NCI-H82 treated with DMSO at 0.1 percent for 48 hours (cell line): Measurements from ENCODE around the gene SEMA3C.

ENCODE experiments used
- DNase-seq: peaks from one replicate; lab custom pipeline; 2025; ENCODE audit not compliant: unreplicated experiment; lab: John Stamatoyannopoulos, UW

SEMA3C gene

DNA sequence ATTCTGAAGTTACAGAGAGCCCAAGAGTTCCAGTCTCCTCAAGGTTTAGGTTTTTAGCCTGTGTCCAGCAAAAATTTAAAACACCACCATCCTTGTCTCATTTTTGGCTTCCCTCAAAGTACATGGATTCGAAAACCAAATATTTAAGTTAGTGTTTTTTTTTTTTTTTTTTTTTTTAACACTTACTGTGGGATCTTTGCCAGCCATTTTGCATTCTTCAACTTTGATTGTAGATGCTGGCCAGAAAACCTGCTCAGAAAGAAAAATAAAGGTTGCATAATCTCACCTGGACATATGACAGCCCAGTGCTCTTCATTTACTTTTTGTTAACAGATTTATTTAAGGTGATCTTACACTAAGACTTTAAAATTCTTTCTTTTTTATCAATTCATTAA lies 91.6 kb downstream of the SEMA3C start:
- DNase-seq = no peak

DNA sequence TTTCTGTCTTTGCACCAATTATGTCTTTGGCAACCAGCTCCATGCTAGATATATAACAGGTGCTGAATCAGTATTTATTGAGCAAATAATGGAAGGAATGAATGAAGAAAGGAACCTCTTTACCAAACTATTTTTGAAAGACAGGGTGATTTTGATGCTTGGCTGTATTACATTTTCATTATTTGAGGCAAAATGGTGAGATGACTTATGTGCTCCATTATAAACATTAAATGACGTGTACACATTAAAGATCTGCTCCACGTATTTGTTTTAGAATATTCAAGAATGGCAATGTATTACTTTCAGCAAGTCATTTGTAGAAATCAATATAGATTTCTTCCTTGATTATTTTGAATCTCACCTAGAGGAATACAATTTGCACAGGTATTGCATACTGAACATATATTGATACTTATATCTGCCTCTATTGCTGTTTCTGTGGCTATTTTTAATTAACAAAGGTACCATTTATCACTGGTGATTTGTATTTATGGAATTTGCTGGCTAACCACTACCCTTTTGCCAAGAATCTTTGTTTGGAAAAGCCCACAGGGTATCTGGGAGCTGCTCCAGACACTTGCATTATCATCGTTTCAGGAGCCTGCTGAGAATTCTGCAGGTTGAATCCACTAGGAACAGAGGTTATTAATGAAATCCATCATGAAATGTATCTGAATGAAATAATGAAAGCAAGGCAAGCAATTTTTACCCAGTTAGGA lies 92.2 kb downstream of the SEMA3C start:
- DNase-seq = no peak

DNA sequence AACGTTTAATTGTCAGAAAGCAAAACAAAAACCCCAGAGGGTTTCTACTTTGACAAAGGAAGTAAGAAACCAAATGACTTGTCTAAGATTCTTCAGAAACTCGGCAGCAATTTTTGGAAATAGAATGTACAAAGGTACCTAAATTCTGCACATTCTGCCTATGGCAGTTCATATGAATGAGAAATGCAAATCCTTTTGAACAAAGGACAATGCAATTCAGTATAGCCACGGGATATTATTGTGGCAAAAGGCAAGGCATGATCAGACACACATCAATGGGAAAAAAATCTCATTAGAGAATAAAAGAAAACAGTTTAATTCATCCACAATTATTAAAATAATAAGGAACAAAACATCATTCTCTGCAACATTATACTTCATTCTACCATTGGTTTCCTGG lies 93.4 kb downstream of the SEMA3C start:
- no peak for DNase-seq

DNA sequence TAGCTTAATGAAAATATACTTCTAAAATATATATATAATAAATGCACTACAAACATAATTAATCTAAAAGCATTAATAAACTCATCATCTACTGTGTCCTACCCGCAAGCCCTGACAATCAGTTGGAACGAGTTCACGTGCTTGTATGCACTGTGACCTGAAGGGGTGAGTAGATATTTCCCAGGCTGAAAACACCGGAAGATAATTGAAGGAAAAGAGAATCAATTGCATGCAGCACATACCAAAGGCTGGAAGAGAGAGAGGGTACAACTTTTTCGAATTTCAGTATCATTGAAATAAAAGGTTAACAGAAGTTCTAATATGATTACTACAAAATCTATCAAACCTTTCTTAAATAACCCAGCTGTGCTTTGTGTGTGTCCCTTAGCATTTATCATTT lies 94.6 kb downstream of the SEMA3C start:
- DNase-seq = peak; percentile 44

DNA sequence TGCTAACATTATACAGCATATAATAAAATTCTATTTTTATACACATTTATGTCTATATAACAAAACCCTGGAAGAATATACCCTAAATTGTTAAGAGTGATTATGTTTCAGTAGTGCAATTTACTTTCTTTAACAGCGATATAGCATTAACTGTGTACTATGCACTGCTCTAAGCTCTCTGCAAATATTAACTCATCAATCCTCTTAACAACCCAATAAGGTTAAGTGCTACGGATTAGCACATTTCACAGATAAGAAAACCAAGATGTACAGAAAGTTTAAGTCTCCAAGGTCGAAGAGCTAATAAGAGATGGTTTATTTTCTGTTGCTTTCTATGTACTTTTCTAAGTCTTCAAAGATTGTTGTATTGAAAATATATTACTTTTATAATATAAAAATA lies 95.8 kb downstream of the SEMA3C start:
- peak; percentile 92 for DNase-seq

DNA sequence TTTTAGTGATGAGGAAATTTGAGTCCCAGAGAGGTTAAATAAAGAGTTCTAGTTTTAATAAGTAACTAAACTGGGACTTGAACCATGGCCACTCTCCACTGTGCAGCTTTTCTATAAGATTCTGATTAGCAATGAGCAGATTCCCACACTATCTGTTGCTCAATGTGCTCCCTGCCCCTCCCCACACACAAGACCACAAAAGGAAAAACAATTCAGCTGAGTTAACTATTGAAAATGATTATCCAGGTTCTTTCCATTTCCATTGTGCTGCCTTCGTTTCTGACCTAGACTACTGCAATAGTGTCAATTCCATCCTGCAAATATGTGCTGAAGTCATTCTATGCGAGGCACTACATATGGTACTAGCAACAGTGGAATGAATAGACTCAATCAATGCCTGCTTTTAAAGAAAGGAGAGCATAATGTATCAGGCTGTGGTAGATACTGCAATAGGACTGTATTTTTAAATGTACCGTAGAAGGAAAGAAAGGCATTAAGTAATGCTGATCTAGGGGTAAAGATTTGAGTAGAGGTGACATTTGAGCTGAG lies 97.0 kb downstream of the SEMA3C start:
- no peak for DNase-seq

DNA sequence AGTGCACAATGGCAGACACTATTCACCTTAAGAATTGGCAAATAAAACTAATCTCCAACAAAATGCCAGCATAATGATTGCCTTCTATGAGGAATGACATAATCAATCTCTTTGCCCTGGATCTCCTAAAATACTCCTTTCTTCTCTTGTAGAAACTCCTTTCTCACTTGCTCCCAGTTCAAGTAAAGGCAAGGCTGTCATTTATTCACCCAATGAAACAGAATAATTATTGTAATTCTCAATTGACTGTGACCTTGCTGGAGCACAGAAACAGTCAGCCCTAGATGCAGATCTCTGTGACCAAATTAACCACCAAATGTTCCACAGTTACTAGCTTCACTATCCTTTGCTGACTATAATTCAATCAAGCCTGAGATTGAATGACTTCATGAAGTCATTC lies 99.3 kb downstream of the SEMA3C start:
- DNase-seq = no peak

DNA sequence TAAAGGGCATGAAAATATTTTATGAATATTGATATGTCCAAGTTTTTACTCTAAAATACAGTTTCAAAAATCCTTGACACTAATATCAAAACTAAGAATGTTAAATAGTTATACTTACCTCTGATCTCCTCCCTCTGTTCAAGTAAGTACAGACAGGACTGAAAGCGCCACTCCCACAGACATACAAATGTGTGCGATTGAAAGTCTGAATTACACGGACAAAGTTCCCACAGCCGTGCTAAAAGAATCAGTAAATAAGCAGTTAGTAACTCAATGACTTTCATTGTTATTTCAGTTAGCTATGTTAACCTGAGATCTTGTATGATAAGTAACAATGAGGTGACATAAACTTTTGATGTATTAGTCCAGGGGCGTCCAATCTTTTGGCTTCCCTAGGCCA lies 100.7 kb downstream of the SEMA3C start:
- no peak for DNase-seq

DNA sequence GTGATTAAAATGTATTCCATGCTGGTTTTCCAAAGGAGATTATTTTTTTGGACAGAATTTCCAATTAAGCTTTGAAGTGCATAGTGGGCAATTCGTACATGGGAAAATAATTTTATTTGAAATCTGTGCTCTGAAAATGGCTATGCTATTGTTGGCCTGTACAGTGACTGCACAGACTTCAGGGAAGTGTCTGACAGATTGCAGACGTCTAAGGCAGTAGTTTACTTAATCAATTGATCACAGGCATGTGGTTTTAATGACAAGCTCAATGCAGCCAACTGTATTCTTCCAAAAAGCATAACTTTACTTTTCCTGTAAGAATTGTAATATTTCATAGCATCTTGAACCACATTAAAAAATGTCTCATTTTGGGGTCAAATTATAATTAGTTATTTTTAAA lies 102.0 kb downstream of the SEMA3C start:
- DNase-seq = no peak

DNA sequence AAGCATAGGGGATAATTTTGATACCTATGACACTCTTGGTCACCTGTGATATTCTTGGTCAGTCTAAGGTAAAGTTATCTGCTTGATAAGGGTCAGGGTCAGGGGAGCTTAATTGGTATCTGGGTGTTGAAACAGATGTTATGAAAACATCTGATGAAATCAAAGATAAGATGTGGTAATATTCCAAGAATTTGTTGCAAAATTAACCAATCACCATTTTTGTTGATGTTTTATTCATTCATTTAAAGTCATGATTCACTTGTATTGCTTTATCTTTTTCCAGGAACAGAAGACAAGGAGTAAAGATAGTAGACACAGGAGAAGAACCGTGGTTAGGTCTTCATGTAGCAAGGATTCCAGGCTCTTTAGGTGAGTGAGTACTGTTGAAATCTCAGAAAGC lies 103.1 kb downstream of the SEMA3C start:
- no peak for DNase-seq

DNA sequence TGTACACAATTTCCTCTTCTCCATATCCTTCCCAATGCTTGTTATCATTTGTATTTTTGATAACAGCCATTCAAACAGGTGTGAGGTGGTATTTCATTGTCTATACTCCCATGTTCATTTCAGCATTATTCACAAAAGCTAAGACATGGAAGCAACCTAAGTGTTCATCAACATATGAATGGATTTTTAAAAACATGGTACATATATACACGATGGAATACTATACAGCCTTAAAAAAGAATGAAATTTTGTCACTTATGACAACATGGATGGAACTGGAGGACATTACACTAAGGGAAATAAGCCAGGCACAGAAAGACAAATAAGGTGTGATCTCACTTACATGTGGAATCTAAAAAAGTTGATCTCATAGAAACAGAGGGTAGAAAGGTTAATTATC lies 109.3 kb downstream of the SEMA3C start:
- DNase-seq = no peak

DNA sequence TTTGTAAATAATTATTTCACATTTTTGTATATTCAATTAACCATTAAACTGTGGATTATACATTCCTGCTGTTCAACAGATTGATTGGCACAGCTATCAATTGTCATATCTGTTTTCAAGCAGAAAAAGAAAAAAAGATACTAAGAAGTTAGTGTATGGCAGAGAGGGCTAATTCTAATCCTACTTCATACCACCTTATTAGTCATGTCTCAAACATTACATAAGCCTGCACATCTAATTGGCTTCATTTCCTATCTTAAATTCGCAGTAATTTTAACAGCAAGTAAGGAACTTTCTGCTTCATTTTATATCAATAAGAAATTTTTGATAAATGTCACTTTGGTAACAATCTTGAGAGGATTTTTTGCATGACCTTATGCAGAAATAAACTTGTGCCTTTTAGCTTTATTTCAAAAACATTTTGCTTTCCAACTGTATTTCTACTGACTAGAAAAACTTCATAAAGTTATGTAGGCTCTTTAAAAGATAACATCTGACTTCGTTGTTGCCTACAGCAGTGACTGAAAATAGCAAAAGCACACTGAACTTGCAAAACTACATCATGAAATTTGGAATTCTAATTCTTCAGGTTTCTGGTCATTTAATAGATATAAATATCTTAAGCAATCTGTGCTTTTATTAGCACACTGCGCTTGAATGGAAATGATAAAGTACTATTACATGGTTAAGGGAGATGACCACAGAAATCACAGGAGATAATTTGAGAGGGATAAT lies 111.5 kb downstream of the SEMA3C start:
- no peak for DNase-seq

DNA sequence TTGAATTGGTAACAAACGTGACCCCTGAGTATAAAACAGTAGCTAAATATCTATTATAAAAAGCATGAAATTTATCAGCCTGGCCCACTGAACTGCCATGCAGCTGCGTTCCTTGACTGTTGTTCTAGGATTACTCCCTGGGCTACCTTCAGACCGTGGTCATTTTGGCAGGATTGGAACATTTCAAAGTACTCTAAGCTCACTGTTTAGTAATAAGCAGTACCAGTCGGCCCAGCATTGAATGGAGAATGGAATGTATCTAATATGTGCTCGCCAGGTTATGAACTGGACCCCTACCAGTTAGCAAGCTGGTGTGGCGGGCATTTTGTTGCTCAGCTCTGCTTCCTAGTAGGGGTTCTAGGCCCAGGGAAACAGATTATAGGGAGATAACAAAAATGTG lies 112.2 kb downstream of the SEMA3C start:
- no peak for DNase-seq

DNA sequence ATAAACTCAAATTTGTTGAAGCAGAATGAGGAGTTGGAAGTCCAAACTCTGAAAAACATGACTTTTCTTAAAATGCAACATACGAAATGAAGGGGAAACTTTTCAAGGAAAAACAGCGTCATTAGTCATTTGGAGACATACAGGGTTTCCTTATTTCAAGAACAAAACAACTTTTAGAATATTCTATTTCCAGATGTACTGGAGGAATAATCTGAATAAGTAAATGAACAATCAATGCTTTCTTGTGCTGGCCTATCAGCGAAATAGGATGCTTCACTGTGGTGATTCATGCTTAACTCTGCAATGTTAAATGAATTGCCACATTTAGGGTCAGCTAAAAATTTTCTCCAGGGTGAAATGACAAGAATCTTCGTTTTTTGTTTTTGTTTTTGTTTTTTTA lies 114.3 kb downstream of the SEMA3C start:
- no peak for DNase-seq

DNA sequence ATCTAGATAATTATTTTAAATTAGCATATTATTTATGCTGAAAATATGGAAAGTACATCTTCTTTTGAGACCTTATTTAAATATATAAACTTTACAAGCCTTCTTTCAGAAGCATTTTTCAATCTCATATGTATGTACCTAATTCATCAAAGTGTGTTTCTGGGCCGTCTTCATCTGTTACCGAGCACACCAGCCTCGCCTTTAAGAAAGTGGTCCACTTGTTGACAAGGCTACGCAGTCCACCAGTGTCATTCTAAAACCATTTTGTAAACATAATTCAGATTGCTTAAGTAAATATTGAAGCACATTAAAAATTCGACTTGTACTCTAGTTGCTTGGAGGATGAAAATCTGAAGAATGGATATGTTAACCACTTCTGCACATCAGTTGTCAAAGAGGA lies 116.3 kb downstream of the SEMA3C start:
- DNase-seq = no peak

DNA sequence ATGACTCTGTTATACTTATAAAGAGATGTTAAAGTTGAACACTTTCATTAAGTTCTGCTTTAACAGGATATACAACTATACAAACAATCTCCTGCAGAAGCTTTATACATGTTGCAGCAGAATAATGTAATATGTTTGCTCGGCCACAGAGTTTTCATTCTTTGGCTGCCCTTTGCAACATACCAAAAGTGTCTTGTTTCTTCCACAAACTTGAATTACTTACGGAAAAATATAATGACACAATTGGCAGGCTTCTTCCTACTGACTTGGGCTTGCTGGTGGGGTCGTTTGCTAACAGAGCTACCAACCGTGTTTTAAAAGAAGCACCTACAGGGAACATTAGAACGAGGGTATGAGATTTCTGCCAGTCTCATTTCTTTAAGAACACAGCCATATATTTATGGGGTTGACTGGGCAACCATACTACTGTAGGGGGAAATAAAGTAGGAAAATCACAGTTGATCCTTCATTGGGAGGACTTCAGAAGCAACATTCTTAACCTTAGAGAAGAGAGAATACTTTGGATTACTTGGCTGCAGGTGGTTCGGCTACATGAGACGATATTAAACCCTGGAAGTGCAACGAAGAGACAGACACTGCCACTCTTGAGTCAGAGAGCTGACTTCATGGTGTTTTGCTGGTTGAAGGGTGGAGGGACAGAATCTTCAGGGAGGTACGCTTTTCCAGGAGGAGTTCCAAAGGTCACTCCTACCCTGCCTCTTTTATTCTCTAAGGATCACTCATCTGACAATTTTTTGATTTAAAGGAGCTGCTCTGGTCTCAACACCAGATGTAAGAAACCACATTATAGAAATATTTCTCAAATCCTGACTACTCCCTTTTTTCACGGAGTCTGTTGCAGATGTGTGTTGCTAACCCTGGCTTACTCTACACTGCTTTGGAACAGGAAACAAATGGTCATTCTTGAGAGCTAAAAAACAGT lies 123.9 kb downstream of the SEMA3C start:
- no peak for DNase-seq

DNA sequence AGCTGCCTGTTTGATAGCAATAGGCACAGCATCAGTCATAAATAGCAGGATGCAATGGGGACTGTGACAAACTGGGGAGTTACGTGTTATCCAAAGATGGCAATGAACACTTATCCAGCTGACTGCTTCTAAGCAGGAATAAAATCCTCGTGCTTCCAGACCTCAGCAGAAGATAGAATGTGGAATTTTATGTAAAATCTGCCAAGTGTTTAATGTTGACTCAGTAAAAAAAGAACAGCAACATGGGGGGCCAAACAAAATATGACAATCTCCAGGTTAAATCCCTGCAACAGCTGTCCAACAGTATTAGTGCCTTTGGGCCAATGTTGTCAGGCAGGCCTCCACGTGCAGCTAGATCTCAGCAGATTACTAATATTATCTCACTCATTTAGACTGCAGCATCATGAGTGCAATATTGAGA lies 127.3 kb downstream of the SEMA3C start:
- peak; percentile 55 for DNase-seq

DNA sequence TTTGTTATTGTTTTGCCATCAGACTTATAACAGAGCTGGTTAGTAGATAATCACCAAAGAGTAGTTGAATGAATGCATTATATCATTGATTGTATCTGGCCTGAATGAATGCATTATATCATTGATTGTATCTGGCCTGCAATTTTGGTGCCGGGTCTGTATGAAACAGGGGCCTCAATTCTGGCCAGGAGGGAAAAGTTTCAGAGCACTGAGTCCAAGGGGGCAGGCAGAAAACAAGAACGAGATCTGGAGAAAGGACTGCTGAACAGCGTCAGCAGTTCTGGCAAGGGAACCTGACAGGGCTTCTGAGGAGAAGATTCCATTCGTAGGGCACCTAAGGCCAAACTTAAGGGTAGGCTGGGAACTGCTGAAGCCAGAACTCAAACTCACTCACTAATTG lies 128.0 kb downstream of the SEMA3C start:
- DNase-seq = no peak

DNA sequence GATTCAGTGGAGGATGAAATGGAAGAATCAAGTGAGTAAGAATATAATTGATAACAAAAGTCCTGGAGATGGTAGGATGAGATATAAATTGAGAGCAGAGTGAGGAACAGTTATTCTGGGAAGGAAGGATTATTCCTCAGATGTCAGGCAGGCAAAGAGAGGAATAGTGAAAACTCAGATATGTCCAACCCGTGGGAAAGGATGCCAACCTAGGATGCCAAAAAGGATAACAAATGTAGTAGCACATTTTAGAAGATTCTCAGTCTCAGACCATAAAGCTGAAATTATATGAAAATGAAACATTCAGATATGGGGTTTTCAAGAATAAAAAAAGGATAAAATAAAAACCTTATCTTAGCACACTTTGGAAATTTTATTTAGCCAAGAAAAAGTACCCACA lies 131.1 kb downstream of the SEMA3C start:
- DNase-seq = no peak

DNA sequence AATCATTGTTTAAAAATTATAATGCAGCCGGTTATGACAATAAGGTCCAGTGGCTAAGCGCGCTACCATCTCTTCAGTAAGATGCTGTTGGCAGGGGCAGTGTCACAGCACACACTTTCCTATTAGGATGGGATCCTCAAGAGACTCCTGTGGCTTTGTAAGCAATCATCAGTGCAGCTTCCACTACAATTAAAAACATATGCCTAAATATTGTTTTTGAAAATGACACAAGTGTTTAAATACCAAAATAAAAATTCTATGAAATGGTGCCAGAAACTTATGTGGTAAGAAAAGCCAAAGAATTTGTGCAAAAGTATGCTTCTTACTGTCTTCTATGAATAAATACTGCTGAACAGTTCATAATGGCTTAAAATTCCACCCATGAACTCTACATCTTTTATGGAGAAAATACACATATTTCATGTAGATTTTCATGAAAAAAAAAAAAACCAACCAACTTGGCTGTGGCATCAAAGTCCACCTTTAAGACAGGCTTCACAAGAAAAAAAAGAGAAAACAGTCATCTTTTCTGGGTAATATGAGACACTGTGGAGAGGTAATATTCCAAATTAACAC lies 132.8 kb downstream of the SEMA3C start:
- DNase-seq = no peak

DNA sequence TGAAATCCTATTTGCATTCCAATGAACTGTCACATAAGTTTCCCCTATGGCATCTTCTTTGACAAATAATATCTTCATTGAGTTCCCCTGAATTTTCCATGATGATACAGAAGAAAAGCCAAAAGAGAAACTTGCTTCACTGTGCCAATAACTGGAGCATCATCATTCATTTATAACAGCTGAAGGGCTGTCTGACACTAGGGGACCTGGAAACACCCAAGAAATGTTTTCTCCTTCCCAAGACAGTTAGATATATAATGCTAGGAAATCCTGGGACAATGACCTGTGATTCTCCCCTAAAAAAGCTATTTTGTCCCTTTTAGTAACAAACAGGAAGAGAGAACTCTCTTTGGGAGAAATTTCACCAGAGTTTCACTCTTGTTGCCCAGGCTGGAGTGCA lies 133.6 kb downstream of the SEMA3C start:
- no peak for DNase-seq
